SIG-M5 treated with dmso at 0.1 percent for 504 hours (cell line): ENCODE data around the gene VPS35.

ENCODE experiments used
- DNase-seq: peaks from one replicate; lab custom pipeline; 2025; ENCODE audit not compliant: unreplicated experiment; lab: John Stamatoyannopoulos, UW

The VPS35 gene

DNA sequence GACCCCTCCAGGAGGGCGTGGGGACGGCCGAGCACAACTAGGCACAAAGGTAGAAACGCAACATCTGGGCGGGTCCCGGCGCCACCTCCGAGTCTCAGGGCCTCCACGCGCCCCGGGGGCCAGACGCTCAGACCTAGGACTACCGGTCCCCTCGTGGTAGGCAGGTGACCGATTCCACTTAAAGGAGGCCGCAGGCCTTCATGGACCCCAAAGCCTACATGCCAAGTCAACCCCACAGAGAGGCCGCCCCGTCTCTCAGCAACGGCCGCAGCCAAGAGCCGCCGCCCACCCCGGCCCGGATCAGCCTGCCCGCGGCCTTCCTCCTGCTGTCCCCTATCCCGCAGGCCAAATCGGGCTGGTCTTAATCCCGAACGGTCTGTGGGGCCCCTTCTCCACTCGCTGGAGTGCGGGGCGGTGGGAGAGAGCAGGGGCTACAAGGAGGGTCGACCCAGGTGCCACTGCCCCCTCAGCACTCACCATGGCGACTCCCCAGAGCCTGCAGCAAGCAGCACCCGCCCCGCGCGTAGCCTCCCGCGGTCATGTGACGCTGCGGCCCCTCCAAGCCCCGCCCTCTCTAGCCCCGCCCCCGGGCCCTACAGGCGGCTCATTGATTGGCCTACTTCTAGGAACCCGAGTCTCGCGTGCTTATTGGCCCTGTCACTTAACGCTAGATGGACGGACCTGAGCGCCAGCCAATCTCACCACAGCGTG lies at the start of gene VPS35:
TSS of gene VPS35 (minus strand) at position 525 of the 711 bp plus-strand sequence. CDS start at position 480, 45 bp downstream.
- DNase-seq: peak; percentile 96

DNA sequence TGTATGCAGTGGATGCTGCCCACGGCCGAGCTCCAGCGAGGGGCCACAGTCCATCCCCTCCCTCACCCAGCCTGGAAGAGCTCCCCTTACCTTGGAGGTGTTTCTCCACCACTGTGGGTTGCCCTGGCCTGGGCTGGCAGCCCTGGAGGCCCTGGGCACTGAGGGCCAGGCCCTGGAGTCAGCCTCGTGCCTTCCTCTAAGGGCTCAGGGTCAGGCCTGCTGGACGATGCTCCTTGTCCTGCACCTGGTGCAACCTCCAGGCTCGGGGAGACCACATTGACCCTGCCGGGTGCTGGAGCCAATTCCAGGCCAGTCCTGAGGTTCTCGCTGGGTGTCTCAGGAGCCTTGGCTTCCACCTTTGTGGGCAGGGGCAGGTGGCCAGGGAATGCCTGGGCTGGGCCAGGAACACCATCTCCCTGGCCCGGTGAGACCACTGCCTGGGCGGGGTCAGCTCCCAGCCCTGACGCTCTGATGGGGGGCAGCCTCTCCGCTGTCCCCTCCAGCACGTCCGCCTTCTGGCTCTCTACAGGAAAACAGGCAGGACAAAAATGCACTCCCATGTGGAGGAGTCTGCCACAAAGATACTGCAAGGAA lies 48.7 kb upstream of the VPS35 start:
- DNase-seq: no peak

DNA sequence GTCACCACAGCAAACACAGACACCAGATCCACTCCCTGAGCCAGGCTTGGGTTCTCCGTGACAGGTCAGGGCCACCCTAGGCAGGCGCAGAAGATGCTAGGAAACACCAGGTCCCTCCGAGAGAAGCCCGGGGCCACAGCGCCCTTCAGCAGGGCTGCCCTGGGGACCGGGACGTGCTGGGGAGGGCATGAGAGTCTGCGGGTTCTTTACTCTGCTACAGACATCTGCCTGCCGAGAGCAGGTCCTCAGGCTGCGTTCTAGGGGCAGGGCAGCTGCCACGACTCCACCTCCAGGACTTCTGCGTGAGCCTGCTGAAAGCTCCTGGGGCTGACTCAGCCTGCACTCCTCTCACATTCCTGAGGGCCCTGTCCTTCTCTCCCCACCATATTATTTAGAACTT lies 47.7 kb upstream of the VPS35 start:
- no peak for DNase-seq

DNA sequence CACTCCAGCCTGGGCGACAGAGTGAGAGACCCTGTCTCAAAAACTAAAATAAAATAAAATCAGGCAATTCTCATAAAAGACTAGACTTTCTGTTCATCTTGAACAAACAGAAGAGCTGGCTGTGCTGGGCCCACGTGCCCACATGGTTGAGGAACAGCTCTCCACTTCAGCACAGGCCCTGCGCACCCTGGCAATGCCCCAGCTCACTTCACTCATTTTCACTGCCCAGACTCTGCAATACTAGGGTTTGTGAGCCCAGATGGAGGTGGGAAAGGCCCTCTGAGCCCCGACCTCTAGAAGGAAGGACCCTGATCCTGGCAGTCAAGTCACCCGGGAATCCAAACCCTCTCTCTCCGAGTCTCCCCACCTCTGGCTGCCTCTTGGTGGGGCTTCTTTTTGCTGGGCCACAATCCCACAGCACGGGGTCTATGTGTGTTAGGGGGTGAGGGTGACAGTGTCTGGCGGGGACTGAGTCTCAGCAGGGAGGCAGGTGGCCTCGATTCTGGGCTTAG lies 44.4 kb upstream of the VPS35 start:
- no peak for DNase-seq

DNA sequence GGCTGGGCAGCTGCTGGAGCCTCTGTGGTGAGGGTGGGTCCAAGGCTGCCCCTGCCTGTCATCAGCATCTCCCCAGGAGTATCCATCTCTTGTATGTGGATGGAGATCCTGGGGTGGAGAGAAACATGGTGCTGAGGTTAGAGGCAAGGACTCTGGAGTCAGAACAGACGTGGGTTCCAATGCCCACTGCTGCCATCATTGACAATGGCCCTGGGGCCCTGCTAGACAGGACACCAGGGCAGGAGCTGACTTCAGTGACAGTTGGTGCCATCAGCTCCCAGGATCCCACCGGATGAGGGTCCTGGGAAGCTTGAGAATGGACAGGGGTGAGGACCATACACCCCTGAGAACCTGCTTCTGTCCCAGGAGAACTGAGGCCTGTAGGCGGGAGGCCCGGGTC lies 43.6 kb upstream of the VPS35 start:
- no peak for DNase-seq

DNA sequence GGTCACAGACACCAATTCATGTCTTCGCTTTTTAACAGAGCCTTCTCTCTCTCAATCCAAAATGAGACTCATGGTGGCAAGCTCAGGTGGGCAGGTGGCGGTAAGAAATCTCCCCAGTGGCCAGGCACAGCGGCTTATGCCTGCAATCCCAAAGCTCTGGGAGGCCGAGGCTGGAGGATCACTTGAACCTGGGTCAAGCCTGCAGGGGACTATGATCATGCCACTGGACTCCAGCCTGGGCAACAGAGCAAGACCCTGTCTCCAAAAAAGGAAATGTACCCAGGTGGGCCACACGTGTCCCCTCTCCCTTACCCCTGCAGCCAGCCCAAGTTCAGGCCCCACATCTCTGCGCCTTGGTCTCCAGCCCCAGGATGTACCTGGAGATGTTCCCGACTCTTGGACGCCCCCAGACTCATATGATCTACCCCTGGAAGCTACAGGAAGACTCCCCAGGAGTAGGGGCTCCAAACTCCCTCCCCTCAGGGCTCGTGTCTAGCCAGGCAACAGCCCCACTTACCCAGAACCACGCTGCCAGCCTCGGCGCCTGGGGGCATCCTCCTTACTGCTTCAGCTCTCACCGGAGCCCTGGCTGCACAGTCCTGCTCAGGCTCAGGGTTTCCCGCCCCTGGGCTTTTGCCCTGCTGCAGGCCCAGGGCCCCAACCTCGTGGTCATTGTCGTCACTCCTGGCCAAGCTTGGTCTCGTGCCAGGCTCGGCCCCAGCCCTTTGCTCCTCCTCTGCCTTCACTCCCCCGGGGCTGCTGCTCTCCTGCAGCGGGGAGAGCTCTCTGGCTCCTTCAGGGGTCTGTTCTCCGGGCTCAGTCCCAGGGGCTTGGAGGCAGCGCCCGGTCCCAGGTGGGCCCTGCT lies 42.9 kb upstream of the VPS35 start:
- DNase-seq: no peak

DNA sequence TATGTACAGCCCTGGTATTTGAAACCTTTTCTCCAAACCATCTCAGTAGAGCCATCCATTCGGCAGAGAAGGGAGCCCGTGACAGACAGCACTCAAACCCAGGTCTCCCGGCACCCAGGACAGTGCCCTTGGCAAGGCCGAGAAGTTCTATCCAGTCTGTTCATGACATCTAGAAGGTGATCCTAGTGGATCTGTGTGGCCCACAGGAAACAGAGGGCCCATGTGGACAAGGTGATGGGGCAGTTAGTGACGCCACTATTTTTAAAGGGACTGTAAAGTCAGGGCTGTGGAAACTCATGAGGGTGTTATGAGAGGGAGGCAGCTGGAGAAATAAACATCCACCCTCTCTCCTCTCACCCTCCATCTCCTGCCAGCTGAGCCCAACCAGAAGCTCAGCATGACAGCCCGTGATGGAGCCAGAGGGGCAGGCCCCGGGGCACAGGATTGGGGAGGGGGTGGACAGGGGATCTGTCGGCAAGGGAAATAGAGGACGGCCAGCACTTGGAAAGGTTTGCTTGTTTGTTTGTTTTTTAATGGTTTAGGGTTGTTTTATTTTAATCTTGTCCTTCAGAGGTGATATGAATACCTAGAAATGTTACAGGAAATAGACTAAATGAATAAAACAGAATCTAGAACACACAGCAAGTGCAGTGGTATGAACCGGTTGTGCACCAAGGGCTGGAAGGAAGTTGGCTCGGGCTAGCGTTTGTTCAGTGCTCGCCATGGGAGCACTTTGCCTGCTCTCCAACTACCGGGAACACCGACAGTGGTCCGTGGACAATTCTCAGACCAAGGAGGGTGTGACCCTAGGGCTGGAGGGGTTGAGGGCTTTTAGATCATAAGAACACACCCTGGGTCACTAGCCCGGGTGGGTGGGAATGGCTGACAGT lies 42.1 kb upstream of the VPS35 start:
- DNase-seq: no peak

DNA sequence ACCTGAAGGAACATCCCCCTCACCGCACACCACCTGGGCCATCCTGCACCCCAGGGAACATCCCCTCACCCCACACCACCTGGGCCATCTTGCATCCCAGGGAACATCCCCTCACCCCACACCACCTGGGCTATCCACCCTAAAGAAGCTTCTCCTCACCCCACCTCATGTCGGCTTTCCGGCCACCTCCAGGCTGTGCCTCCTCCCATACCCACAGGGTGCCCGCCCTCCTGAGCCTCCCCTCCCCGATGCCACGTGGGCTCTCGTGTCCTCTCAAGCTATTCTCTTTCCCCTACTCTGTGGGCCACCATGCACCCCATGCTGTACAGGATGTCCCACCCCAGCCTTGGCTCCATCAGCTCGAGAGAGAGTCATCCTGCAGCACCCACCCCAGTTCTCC lies 41.1 kb upstream of the VPS35 start:
- no peak for DNase-seq

DNA sequence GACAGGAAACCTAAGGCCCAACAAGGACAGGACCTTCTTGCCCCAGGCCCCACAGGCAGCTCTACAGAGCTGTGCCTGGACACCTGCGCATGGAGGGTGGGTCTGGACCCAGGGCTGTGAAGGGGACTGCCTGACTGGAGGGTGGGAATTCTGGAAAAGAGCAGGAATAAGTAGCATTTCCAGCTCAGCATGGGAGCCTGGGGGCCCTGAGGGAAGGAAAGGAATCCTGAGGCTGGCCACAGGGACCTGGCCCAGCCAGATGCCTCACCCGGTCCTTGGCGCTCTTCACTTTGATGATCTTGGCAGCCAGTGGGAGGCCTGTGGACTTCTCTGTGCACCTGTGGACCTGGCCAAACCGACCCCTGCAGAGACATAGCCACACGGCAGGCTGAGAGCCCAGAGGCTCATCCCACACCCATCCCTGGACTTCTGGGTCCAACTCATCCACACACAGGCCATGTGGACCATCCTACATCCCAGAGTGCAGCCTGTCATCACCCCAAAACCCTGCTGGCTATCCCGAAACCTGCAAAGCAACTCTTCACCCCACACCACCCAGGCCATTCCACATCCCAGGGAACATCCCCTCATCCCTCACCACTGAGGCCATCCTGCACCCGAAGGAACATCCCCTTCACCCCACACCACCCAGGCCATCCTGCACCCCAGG lies 40.5 kb upstream of the VPS35 start:
- DNase-seq: no peak

DNA sequence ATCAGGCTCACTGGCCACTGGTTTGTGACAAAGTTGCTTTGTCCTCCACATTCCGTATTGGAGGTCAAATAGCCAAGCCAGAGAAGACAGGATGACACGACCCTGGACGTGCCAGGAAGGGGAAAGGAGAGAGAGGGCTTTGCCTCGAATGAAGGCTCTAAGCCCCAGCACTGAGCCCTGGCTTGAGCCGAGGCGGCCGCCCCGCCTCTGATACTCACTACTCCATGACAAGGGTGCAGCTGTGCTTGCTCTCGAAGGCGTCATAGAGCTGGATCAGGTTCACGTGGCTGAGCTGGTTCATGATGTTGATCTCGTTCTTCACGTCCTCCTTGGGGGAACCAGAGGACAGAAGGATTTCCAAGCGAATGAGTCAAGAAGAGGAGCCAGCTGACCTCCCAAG lies 39.8 kb upstream of the VPS35 start:
- DNase-seq: no peak

DNA sequence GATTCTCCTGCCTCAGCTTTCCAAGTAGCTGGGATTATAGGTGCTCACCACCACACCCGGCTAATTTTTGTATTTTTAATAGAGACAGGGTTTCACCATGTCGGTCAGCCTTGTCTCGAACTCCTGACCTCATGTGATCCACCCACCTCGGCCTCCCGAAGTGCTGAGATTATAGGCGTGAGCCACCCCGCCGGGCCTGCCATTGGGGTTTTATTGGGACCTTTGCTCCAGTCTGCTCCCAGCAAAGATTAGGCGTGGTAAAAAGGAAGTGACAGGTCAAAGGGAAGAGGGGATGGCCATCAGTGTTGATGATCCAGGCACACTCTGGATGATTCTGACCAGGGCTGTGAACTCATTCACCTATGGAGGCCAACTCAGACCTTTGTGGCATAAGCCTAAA lies 38.7 kb upstream of the VPS35 start:
- no peak for DNase-seq

DNA sequence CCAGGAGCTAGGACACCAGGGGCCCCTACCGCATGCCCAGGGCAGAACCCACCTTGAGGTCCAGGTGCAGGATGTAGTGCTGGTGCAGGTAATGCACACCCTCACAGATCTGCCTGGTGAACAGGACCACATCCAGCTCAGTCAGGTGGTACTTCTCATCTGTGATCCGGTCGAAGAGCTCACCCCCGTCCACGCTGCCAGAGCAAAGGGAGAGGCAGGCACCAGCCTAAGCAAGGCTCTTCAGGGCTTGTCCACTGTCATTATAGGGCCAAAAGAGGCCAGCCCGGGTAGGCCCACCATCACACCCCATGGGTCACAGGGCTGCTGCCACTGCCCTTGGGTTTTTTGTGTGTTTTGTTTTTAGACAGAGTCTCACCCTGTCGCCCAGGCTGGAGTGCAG lies 38.2 kb upstream of the VPS35 start:
- DNase-seq: no peak

DNA sequence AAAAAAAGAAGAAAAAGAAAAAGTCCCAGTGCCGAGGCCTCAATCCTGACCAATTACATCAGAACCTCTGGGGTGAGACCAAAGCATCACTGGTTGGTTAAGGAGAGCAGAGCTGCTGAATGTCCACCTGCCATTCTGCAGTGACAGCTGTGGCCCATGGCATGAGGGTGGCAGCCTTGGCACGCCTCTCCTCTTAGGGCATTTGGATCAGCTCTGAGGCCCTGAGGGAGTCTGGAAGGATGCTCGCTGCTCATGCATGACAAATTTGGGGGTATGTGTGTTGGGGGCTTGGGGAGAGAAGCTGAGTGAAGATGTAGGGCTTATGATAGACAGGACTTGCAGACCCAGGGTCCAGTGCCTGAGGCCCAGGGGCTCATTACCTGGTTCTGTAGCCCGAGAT lies 32.9 kb upstream of the VPS35 start:
- no peak for DNase-seq

DNA sequence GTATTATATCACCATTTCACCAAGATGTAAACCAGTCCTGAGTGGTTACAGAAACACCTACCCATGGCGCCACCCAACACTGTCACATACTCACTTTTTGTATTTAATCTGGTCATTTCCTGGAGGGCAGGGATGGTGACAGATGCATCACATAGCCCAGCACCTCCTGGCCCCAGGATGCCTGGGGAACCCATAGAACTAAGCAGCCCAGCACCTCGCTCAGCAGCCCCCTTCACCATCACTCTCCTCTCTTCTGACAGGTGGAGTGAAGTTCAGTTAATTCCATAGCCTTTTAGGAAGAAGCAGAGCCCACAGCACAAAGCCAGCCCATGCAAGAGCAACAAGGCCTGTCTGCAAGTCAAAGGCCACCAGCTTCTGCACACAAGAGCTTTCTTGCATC lies 31.6 kb upstream of the VPS35 start:
- DNase-seq: no peak

DNA sequence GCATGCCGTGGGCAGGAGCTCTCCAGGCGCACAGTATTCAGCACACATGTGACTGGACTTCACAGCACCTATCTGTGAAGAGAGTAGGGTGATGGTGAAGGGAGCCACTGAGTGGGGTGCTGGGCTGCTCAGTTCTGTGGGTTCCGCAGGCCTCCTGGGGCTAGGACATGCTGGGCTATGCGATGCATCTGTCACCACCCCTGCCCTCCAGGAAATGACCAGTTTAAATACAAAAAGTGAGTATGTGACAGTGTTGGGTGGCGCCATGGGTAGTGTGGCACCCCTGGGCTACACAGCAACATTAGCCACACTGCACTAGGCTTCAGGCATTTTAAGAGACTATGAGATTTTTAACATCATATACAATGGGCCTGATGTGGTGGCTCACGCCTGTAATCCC lies 30.6 kb upstream of the VPS35 start:
- no peak for DNase-seq

DNA sequence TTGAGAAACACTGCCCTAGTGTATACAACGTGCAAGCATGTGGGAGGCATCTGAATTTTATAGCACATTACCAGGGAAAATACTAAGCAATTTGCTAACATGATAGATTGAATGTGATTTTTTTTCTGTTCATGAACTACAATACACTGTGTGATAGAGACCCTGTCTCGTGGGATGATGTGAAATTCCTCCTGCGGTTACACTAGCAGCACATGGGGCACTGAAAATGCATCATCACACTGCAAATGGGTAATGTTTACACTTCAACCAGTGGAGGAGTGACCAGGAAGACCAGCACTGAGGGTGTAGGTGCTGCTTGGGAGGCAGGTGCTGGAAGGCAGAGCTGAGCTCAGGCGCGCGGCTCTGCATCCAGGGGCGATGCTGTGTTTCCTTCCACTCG lies 29.2 kb upstream of the VPS35 start:
- no peak for DNase-seq

DNA sequence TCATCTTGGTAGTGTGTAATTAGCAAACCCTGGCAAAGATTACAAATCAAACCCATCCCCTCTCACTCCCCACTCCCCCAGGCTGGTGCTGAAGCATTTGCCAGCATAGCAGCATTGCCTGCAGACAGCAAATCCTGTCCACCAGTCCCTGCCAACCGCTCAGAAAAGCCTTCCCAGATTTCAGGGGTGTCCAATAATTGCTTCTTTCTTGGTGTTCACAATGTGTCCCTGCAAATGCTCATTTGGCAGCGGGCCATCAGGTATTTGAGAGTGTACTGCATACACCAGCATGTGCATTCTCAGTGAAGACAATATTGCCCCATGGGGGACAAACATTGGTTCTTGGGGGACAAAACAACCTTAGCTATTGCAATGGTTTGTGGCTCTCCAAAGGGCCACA lies 28.7 kb upstream of the VPS35 start:
- DNase-seq: no peak

DNA sequence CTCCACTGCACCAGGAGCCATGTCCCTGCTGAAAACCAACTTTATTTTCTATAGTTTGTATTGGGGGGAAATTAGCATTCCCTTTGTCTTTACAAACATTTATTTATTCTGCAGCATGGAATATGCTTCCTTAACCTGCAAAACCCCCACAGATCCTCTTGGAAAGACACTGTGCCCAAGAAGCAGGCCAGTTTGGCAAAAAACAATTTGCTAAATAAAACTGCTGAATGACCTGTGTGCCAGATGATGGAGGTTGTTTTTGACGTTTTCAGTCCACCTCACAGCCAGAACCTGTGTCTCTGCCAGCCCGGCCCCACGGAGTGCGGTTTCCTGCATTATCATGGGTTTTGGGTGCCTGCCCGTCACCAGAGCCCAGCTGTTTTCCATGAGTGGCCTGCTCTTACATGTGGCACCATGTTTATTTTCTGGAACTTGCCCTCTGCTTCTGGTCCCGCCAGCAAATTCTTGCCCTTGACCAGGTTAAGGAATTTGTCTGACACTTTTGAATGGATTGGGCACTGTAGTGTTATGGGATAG lies 26.9 kb upstream of the VPS35 start:
- no peak for DNase-seq

DNA sequence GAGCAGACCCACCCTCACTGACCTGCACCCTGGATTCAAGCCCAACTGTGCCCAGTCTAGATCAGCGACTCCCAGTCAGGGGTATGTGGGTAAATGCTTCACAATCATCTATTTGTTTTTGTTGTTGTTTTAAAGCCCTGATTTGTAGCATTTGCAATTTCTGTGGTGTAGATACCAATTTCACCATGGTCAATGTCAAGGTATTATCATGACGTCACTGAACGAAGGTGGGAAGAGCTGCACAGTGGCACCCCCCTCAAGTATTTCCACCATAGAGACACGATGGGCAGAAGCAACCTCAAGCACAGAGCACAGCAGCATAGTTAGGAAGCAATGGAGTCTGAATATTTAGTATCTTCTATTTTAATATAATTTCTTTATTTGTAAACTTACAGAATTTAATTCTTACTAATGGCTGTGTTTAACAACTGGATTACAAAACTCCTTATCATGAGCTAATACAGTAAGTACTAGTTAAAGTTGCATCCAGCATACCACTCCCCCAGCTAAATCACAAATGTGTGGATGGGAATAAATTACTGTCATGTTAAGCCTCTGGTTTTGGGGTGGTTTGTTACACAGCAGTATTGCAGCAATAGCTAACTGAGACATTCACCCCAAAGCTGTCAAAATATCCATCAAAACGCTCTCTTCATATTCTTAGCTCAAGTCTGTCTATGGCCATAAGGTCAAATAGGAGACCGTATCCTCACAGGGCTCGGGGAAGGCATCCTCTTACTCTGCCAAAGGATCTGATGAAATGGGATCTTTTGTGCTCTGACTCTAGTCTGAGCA lies 26.0 kb upstream of the VPS35 start:
- no peak for DNase-seq
